Measurements from ENCODE around the gene INCA1. TPM values are rescaled to one million over a fixed set of nuclear protein-coding genes. Genes with fewer than 3 reads are reported as not detected.

Gene INCA1
- total RNA-seq, 6 donors from 2014 or later: 1.4 to 32.5 (median 3.1) TPM

Small RNA genes within 50 kb of the gene (small RNA-seq; reads per million reads assigned to genes)
- 0 to 0.06 (median 0) reads per million in 4 donors for gene MIR6864
- gene MIR6865: 0 reads per million in 4 donors

Other genes with a start within 250 kb of the INCA1 start
- gene TM4SF5, start 225.6 kb downstream of the INCA1 start, total RNA-seq: not detected
- 10 to 100 TPM in 4 of 6 donors, 1 to 10 TPM in 1, not detected in 1; 3.1 to 28.8 (median 13.4) TPM for gene VMO1, start 211.2 kb downstream of the INCA1 start, total RNA-seq
- under 1 TPM in 2 of 6 donors, not detected in 4; 0.24 to 0.97 TPM for gene GLTPD2, start 208.6 kb downstream of the INCA1 start, total RNA-seq
- gene PSMB6, start 201.4 kb downstream of the INCA1 start, total RNA-seq: 100 to 1,000 TPM in 4 of 6 donors, 10 to 100 TPM in 2; 44.0 to 149 (median 110) TPM
- gene PLD2, start 190.4 kb downstream of the INCA1 start, total RNA-seq: 10 to 100 TPM; 15.0 to 51.3 (median 37.6) TPM
- gene MINK1, start 164.2 kb downstream of the INCA1 start, total RNA-seq: 100 to 1,000 TPM in 4 of 6 donors, 10 to 100 TPM in 2; 52.3 to 311 (median 136) TPM
- 1 to 10 TPM; 2.6 to 6.3 (median 3.4) TPM for gene C17orf107, start 98.0 kb downstream of the INCA1 start, total RNA-seq
- gene CHRNE, start 94.4 kb downstream of the INCA1 start, total RNA-seq: 1 to 10 TPM in 3 of 6 donors, under 1 TPM in 1, not detected in 2; 0.61 to 1.7 (median 1.2) TPM
- gene GP1BA, start 65.2 kb downstream of the INCA1 start, total RNA-seq: 1 to 10 TPM in 1 of 6 donors, under 1 TPM in 4, not detected in 1; 0.23 to 1.4 (median 0.59) TPM
- 10 to 100 TPM; 37.5 to 69.2 (median 47.9) TPM for gene SLC25A11, start 57.5 kb downstream of the INCA1 start, total RNA-seq
- 100 to 1,000 TPM in 2 of 6 donors, 10 to 100 TPM in 4; 41.9 to 130 (median 72.9) TPM for gene RNF167, start 57.3 kb downstream of the INCA1 start, total RNA-seq
- gene PFN1, start 49.0 kb downstream of the INCA1 start, total RNA-seq: 100 to 1,000 TPM; 403 to 814 (median 641) TPM
- 10 to 100 TPM in 3 of 6 donors, 1 to 10 TPM in 3; 4.3 to 49.2 (median 10.6) TPM for gene ENO3, start 46.4 kb downstream of the INCA1 start, total RNA-seq
- gene SPAG7, start 29.7 kb downstream of the INCA1 start, total RNA-seq: 10 to 100 TPM; 48.2 to 66.4 (median 63.8) TPM
- gene CAMTA2, start 9.8 kb downstream of the INCA1 start, total RNA-seq: 100 to 1,000 TPM in 2 of 6 donors, 10 to 100 TPM in 4; 27.1 to 162 (median 50.8) TPM
- gene KIF1C, start 428 bp upstream of the INCA1 start, total RNA-seq: 100 to 1,000 TPM; 130 to 270 (median 206) TPM
- 1 to 10 TPM in 2 of 6 donors, under 1 TPM in 4; 0.15 to 4.0 (median 0.82) TPM for gene SLC52A1, start 37.9 kb upstream of the INCA1 start, total RNA-seq
- 1 to 10 TPM in 5 of 6 donors, under 1 TPM in 1; 0.89 to 9.7 (median 5.3) TPM for gene ZFP3, start 80.9 kb upstream of the INCA1 start, total RNA-seq
- 10 to 100 TPM in 2 of 6 donors, 1 to 10 TPM in 4; 5.5 to 27.2 (median 9.4) TPM for gene ZNF232, start 114.4 kb upstream of the INCA1 start, total RNA-seq
- gene USP6, start 118.5 kb upstream of the INCA1 start, total RNA-seq: 1 to 10 TPM in 1 of 6 donors, under 1 TPM in 4, not detected in 1; 0.15 to 8.4 (median 0.29) TPM
- 10 to 100 TPM in 3 of 6 donors, 1 to 10 TPM in 3; 4.9 to 29.3 (median 10.4) TPM for gene ZNF594, start 194.3 kb upstream of the INCA1 start, total RNA-seq
- 10 to 100 TPM in 3 of 6 donors, 1 to 10 TPM in 3; 6.3 to 30.6 (median 10.7) TPM for gene SCIMP, start 237.3 kb upstream of the INCA1 start, total RNA-seq

Data from upper lobe of left lung (tissue), 6 donors.